ENCODE data around the gene THRAP3. TPM values are rescaled to one million over a fixed set of nuclear protein-coding genes. Genes with fewer than 3 reads are reported as not detected.

THRAP3 gene
- total RNA-seq, 1 donor from 2014 or later, result 82.4 TPM

- TF ChIP-seq CTCF (IDR thresholded peaks at IDR 0.05; ENCODE audit: insufficient read depth, low read length, severe bottlenecking), result no peak
- H3K36me3 ChIP-seq (ENCODE audit: control insufficient read depth, insufficient read depth, low read length), result peaks cover 27% of the 10 kb centered on the region
- DNase-seq (ENCODE audit: low read depth) (no peak), FAIRE-seq (no peak)
- no peaks in the 10 kb centered on the region for H3K27me3 ChIP-seq (ENCODE audit: control insufficient read depth, insufficient read depth, low read length)
- H3K4me3 ChIP-seq (ENCODE audit: low read depth, low read length), result no peak overlapping the region
Measured at GRCh38 chr1:36304521-36304920, 80.3 kb downstream of the THRAP3 start.

- Histone ChIP-seq H3K27me3 (ENCODE audit: control insufficient read depth, insufficient read depth, low read length) (no peaks in the 10 kb centered on the region), H3K36me3 (ENCODE audit: control insufficient read depth, insufficient read depth, low read length) (peaks cover 28% of the 10 kb centered on the region), H3K4me3 (ENCODE audit: low read depth, low read length) (no peak overlapping the region)
- peak; percentile 30 for DNase-seq (ENCODE audit: low read depth)
- no peak for TF ChIP-seq CTCF (IDR thresholded peaks at IDR 0.05; ENCODE audit: insufficient read depth, low read length, severe bottlenecking)
- no peak for FAIRE-seq
Measured at GRCh38 chr1:36304970-36305914, 81.0 kb downstream of the THRAP3 start.

- DNase-seq (ENCODE audit: low read depth) (peak; percentile 68), FAIRE-seq (no peak)
- Histone ChIP-seq H3K36me3 (ENCODE audit: control insufficient read depth, insufficient read depth, low read length) (peaks cover 27% of the 10 kb centered on the region), H3K27me3 (ENCODE audit: control insufficient read depth, insufficient read depth, low read length) (no peaks in the 10 kb centered on the region), H3K4me3 (ENCODE audit: low read depth, low read length) (peak overlapping the region; percentile 62)
- TF ChIP-seq CTCF (IDR thresholded peaks at IDR 0.05; ENCODE audit: insufficient read depth, low read length, severe bottlenecking), result no peak
Measured at GRCh38 chr1:36305915-36306209, 81.6 kb downstream of the THRAP3 start.

- H3K27me3 ChIP-seq (ENCODE audit: control insufficient read depth, insufficient read depth, low read length), result no peaks in the 10 kb centered on the region
- peak within 1 kb of the TSS; percentile 62 for H3K4me3 ChIP-seq (ENCODE audit: low read depth, low read length)
- DNase-seq (ENCODE audit: low read depth) (peak; percentile 66), FAIRE-seq (no peak)
- TF ChIP-seq CTCF (IDR thresholded peaks at IDR 0.05; ENCODE audit: insufficient read depth, low read length, severe bottlenecking), result peak; percentile 43
- H3K36me3 ChIP-seq (ENCODE audit: control insufficient read depth, insufficient read depth, low read length), result peaks cover 22% of the 10 kb centered on the region
Measured at GRCh38 chr1:36306210-36306901, 82.1 kb downstream of the THRAP3 start, which contains the start of gene SH3D21. TSS of gene SH3D21 (plus strand) at chr1:36306368. CDS start at chr1:36306421, 53 bp downstream.

GRCh38 chr1:36306902-36307456 is 82.7 kb downstream of the THRAP3 start:
- TF ChIP-seq CTCF (IDR thresholded peaks at IDR 0.05; ENCODE audit: insufficient read depth, low read length, severe bottlenecking), result no peak
- FAIRE-seq (no peak), DNase-seq (ENCODE audit: low read depth) (peak; percentile 87)
- Histone ChIP-seq H3K4me3 (ENCODE audit: low read depth, low read length) (peak overlapping the region; percentile 62), H3K27me3 (ENCODE audit: control insufficient read depth, insufficient read depth, low read length) (no peaks in the 10 kb centered on the region), H3K36me3 (ENCODE audit: control insufficient read depth, insufficient read depth, low read length) (peaks cover 19% of the 10 kb centered on the region)

Measured in bronchial epithelial cell (primary cell).